GM10248 (cell line): ENCODE measurements around the gene MCC.
"Not testable (repeated sequence)": the region's sequence is repeated elsewhere in the genome, so short reads cannot be mapped to it uniquely, and the experiment has no call there.

Experiments used
- CTCF ChIA-PET: fragments of 300-600 bp; sonication (Branson Sonifier 250); formaldehyde crosslinking; extraction: SDS; loops from one replicate; lab custom pipeline; 2021; ENCODE audit warnings: antibody characterized with exemption; lab: Yijun Ruan, JAX
- POLR2A ChIA-PET: fragments of 350-650 bp; sonication (Branson Sonifier 250); formaldehyde crosslinking; extraction: SDS; loops from one replicate; lab custom pipeline; 2020; ENCODE audit warnings: antibody characterized with exemption; lab: Yijun Ruan, JAX
- DNase-seq: peaks from one replicate; pipeline ENCODE4 v3.0.0; 2012; ENCODE audit errors: extremely low spot score
- TF ChIP-seq, protein P1 (sequence below): IDR thresholded peaks from 2 replicates; pipeline ENCODE4 v1.5.1; 2012; ENCODE audit warnings: mild to moderate bottlenecking, low read depth; ENCODE audit errors: extremely low read depth, missing control alignments, control extremely low read depth

MCC gene

DNA sequence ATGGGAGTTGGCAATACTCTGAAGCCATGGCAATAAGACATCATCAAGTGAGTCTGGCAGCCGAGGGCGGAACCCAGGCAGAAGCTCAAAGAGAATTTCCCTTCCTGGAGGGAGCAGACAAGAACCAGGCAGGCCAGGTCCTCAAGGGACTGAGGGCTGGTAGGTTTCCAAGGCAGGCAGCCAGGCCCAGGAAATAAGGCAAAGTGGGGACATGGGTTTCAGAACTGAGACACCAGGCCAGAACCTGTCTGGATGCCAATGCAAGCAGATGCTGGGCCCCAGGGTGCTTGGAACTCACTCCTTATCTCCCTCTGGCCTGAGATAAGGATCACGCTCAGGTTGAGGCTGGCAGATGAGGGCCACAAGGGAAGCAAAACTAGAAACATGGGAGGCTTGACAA lies 62.3 kb downstream of the MCC start:
- POLR2A ChIA-PET: no interaction called here
- CTCF ChIA-PET: no interaction called here
- DNase-seq: no peak
- TF ChIP-seq, protein P1, sequence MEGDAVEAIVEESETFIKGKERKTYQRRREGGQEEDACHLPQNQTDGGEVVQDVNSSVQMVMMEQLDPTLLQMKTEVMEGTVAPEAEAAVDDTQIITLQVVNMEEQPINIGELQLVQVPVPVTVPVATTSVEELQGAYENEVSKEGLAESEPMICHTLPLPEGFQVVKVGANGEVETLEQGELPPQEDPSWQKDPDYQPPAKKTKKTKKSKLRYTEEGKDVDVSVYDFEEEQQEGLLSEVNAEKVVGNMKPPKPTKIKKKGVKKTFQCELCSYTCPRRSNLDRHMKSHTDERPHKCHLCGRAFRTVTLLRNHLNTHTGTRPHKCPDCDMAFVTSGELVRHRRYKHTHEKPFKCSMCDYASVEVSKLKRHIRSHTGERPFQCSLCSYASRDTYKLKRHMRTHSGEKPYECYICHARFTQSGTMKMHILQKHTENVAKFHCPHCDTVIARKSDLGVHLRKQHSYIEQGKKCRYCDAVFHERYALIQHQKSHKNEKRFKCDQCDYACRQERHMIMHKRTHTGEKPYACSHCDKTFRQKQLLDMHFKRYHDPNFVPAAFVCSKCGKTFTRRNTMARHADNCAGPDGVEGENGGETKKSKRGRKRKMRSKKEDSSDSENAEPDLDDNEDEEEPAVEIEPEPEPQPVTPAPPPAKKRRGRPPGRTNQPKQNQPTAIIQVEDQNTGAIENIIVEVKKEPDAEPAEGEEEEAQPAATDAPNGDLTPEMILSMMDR: no peak

DNA sequence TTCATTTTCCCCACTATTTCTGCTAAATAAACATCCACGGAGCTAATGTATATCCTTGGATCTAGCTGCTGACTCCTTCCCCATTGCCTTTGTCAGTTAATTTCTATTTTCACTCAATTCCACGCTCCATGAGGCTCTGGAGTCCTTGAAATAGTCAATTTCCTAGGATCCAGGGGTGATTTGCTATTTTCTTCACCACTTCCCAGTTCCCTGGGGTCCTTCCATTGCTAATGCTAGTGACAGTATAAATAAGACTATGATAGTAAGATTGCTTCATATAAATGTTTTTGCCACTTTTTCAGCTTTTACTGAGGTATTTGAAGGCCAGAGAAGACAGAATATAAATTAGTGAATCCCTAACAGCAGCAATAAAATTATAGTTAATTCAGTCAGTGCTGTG lies 66.6 kb downstream of the MCC start:
- no peak for DNase-seq
- CTCF ChIA-PET: interaction anchor here (1.1 to 1.3 kb wide), 2 partner anchors 9 to 17 kb away, joined by 3 read pairs; no protein-coding TSS in a partner anchor
- POLR2A ChIA-PET: no interaction called here
- TF ChIP-seq, protein P1: no peak

DNA sequence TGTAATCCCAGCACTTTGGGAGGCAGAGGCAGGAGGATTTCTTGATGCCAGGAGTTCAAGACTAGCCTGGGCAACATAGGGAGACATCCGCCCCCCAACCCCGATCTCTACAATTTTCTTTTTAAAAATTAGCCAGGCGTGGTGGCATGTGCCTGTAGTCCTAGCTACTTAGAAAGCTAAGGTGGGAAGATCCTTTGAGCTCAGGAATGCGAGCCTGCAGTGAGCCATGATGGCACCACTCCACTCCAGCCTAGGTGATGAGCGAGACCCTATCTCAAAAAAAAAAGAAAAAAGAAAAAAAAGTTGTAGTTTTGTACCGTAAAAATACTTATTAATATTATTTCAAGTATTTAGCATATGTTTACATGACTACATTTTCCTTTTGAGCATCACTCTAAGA lies 82.7 kb downstream of the MCC start:
- no peak for DNase-seq
- TF ChIP-seq, protein P1: no peak
- CTCF ChIA-PET: interaction anchor here (1.0 to 1.5 kb wide), 3 partner anchors 8 to 26 kb away, joined by 3 to 4 read pairs (median 4); no protein-coding TSS in a partner anchor
- POLR2A ChIA-PET: no interaction called here

DNA sequence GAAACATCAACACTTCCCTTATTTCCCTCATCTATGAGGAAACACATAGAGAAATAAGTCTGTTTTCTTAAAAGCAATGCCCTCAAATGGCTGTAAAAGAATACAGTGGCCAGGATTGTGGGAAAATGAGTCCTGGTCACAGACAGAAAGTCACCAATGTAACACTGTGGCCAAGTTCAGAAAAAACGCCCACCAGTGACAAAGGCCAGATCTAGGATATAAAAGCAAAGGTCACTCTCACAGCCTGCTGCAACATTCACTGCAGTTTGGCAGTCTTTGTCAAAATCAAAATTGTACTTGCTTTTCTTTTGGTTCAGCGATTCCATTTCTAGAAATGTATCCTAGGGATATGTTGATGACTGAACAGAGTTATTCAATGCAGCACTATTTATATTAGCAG lies 84.0 kb downstream of the MCC start:
- no peak for DNase-seq
- POLR2A ChIA-PET: no interaction called here
- CTCF ChIA-PET: interaction anchor here (1.0 to 1.5 kb wide), 4 partner anchors 10 to 25 kb away, joined by 3 to 4 read pairs (median 4); no protein-coding TSS in a partner anchor
- TF ChIP-seq, protein P1: no peak

DNA sequence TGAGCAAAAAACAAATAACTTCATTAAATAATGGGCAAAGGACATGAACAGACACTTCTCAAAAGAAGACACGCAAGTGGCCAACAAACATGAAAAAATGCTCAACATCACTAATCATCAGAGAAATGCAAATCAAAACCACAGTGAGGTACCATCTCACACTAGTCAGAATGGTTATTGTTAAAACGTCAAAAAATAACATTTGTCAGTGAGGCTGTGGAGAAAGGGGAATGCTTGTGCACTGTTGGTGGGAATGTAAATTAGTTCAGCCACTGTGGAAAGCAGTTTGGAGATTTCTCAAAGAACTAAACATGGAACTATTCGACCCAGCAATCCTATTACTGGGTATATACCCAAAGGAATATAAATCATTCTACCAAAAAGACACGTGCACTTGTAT lies 90.3 kb downstream of the MCC start:
- POLR2A ChIA-PET, DNase-seq: not testable (repeated sequence)
- CTCF ChIA-PET: interaction anchor here (1.0 to 2.8 kb wide), 2 partner anchors 8 to 19 kb away, joined by 3 to 13 read pairs; no protein-coding TSS in a partner anchor

DNA sequence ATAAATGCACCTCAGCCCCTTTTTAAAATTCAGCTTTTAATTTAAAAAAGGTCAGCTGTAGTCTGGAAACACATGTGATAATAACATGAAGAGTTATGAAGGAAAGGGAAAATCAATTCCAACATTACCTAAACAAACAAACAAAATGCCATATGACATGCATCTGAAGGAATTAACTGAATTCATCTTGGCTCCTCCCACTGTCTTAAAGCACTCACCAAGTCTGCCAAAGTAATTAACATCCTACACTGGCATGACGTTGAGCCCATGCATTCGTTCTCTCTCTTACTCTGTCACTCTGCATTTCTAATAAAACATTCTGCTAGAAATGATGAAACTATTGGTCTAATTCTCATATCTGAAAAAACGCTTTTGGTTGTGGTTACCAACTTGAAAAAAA lies 91.2 kb downstream of the MCC start:
- POLR2A ChIA-PET: no interaction called here
- no peak for DNase-seq
- CTCF ChIA-PET: interaction anchor here (2.8 kb wide), 1 partner anchor 18 kb away, joined by 13 read pairs; no protein-coding TSS in a partner anchor
- TF ChIP-seq, protein P1: no peak

DNA sequence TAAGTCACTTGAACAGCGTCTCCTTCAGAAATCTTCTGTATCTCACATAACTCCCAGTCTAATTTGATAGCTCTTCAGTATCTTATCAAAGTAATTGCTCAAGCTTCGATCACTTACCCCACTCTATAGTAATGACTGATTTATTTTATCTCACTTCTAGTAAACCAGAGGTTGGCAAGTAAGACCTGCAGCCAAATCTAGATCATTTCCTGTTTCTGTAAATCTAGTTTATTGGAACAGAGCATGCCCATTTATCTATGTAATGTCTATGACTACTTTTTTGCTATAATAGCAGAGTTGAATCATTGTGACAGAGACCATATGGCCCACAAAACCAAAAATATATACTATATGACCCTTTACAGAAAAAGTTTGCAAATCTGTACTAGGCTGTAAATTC lies 93.6 kb downstream of the MCC start:
- POLR2A ChIA-PET: no interaction called here
- TF ChIP-seq, protein P1: no peak
- DNase-seq: no peak
- CTCF ChIA-PET: interaction anchor here (1.2 to 1.3 kb wide), 2 partner anchors 10 to 15 kb away, joined by 3 to 4 read pairs; no protein-coding TSS in a partner anchor
